Muscle of arm (tissue), 14 donors: ENCODE data around the gene TAS2R40. TPM values are rescaled to one million over a fixed set of nuclear protein-coding genes. Genes with fewer than 3 reads are reported as not detected.
"Not testable (repeated sequence)": the region's sequence is repeated elsewhere in the genome, so short reads cannot be mapped to it uniquely, and the experiment has no call there.

Experiments used
- DNase-seq: peaks from one replicate; pipeline ENCODE4 v3.0.0-alpha.2; 2013
- long read RNA-seq, 11 donors: transcript quantifications; one replicate each; lab custom pipeline, GENCODE V29; 2026
- polyA plus RNA-seq, 12 donors: library from polyadenylated mRNA; unstranded; fragments of 120-200 nt; gene quantifications; one replicate each; pipeline ENCODE4 v1.2.1, GENCODE V29; 2013; ENCODE audit not compliant: insufficient read length in 12 of 12

TAS2R40 gene
- polyA plus RNA-seq: not detected
- long read RNA-seq, donor 1: 0 reads
- long read RNA-seq, donor 2: 0 reads
- long read RNA-seq, donor 3: 0 reads
- long read RNA-seq, donor 4: 0 reads
- long read RNA-seq, donor 5: 0 reads
- long read RNA-seq, donor 6: 0 reads
- long read RNA-seq, donor 7: 0 reads
- long read RNA-seq, donor 8: 0 reads
- long read RNA-seq, donor 9: 0 reads
- long read RNA-seq, donor 10: 0 reads
- long read RNA-seq, donor 11: 0 reads

DNA sequence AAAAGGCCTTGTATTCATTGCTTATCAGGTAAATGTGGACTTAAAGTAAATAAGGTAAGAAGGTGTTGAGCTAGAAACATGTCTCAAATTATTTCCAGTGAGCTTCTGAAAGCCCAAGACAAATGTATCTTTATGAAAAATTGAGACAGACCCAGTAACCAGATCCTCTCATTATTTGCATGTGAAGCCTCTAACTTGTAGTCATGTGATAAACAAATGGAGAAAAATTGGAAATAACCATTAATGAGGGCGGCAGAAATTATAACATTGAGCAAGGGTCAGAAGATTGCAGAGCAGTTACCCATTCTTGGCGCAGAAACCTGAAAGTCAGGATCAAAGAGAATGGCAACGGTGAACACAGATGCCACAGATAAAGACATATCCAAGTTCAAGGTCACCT lies at the start of gene TAS2R40:
Gene TAS2R40, plus strand, starts transcription at position 301 of the 400 bp plus-strand sequence. Its CDS starts 42 bp downstream, at position 343.
- DNase-seq: no peak

DNA sequence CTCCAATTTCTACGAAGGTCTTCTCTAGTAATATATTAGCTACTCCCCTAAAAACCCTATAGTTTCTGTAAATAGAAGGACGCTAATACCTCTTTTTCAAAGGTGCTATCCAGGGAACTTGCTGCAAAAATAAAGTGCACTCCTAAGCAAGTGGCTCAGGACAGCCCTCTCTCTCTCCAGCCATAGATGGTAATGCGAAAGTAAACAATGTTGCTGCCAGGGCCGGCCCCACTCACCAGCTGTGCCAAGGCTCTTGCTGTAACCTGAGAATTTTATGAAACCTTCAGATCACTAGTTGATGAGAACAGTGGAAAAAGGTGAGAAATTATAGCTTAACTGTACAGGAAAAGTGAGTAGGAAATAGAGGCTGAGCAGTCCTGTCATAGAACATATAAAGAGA lies 49.5 kb upstream of the TAS2R40 start:
- DNase-seq: peak; percentile 2

DNA sequence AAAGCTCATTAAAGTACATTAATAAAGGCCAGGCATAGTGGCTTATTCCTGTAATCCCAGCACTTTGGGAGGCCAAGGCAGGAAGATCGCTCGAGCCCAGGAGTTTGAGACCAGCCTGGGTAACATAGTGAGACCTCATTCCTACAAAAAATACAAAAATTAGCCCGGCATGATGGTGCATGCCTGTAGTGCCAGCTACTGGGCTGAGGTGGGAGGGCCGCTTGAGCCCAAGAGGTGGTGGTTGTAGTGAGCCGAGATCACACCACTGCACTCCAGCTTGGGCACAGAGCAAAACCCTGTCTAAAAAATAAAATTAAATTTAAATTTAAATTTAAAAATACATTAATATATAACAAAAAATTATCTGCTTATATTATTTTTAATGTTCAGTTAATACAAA lies 45.7 kb upstream of the TAS2R40 start:
- no peak for DNase-seq

DNA sequence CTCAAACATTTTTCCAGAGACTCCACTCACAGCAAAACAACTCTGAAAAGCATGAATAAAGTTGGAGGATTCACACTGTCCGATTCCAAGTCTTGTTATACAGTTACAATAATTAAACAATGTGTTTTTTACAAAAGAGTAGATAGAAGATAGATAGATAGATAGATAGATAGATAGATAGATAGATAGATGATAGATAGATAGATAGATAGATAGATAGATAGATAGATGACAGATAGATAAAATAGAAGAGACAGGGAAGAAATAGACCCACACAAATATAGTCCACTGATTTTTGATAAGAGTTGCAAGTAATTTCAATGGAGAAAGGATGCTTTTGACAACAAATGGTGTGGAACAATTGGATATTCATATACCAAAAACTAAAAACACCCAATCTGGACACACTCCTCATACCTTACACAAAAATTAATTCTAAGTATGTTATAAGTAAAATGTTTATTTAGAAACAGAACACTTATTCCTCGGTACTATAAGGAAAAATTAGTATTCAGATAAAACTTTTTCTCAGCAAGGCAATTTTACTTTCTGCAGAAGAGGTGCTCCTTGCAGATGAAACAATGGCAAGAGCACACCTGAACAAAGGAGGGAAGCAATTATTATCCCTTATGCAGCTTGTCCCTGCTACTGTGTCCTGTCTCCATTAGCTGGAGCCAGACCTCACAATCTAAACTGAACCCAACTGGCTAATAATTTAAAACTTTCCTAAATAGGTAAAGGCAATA lies 44.3 kb upstream of the TAS2R40 start:
- DNase-seq: no peak

DNA sequence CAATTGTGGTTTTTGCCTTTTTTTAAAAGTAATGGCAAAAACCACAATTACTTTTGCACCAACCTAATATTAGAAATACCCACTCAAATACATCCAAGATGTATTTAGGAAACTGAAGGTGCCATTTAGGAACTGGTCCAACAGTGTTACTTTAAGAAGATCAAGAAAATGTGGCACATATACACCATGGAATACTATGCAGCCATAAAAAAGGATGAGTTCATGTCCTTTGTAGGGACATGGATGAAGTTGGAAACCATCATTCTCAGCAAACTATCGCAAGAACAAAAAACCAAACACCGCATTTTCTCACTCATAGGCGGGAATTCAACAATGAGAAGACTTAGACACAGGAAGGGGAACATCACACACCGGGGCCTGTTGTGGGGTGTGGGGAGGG lies 41.1 kb upstream of the TAS2R40 start:
- DNase-seq: not testable (repeated sequence)

DNA sequence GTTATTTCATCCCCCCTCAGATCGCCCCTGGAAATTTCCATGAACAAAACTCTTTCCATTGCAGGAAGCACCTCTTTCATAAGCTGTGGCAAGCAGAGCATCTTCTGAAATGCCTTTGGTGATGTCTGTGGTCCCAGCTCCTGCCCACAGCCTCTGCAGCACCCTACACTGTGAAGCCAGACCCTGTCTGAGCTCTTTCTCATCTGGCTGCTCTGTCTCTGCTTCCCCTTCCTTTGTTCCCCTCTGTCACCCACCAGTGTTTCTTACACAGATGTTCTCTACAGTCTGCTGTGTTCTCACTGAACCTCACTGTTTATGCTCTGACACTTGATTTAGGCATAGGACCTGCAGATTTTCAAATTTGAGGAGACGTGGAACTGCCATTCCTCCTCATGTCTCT lies 40.5 kb upstream of the TAS2R40 start:
- DNase-seq: no peak

DNA sequence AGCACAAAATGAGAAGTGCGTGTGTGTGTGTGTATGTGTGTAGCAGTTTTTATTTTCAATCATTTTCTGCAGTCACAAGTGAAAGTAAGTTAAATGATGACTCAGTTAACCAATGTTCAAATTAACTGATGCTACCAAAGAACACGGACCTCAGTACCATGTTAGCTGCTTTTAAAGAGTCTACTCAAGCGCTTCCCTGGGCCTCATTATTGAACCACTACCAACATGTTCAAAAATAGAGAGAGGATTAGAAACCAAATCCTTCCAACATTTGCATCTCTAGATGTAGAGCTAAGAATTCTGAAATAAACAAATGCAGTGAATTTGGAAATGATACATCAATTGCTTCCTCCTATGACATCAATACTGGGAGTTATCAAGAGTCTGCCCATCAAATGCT lies 38.8 kb upstream of the TAS2R40 start, which contains the start of gene TAS2R39:
Gene TAS2R39, plus strand, starts transcription at position 396 of the 400 bp plus-strand sequence. Its CDS starts 0 bp downstream, at position 396.
- DNase-seq: no peak

DNA sequence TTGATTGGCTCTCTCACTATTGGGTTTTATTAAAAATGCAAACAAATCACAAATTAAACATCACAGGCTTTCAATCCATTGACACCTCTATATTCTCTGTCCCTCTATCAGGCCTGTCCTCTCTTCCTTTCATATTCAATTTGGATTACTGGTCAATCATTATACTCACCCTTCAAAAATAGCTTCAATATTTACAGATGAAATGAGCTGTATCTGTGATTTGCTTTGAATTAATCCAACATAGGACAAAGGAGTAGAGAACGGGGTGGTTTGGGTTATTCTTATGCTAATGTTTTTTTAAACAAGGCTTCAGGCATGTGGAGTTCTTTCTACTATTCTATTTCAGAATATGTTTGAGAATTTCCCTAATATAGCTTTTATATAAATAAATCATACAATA lies 36.3 kb upstream of the TAS2R40 start:
- DNase-seq: no peak

DNA sequence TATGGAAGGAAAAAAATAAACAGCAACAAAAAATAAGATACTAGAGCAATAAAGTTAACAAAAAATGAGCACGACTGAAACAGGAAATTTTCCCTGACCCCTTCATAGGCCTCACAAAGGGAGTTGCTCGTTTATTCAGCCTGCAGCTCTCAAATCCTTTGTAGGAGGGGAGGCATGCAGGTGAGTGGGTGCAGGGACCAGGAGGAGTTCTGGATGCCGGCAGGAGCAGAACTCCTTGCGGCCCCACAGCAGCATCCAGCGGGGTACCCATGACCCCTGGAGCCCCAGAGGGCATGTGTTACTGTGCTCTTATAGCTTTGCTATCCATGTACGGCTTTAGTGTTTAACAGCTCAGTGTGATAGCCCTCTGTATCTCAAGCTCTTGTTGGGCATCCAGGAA lies 32.8 kb upstream of the TAS2R40 start:
- DNase-seq: no peak

DNA sequence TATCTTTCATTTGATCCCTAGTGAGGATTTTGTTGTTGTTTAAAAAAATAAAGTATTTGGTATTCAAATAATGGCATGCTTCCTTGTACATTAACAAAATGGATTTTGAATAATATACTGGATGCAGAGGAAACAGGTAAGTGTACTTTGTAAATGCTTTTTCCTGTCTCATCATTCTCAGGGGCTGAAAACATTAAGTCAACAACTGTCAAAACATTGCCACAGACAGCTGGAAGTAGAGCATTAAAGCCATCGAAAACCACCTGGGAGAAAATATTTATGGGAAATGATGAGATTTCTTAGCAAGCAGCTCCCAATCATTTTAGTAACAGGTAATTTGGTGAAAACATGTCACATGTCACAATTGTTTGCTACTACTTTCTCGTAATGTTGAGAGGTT lies 28.0 kb upstream of the TAS2R40 start:
- no peak for DNase-seq

DNA sequence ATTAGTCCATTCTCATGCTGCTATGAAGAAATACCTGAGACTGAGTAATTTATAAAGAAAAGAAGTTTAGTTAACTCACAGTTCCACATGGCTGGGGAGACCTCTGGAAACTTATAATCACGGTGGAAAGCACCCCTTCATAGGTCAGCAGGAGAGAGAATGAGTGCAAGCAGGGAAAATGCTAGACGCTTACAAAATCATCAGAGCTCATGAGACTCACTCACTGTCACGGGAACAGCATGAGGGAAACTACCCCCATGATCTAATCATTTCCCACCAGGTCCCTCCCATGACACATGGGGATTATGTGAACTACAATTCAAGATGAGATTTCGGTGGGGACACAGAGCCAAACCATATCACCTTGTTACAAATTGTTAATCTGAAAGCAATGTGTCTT lies 22.8 kb upstream of the TAS2R40 start:
- DNase-seq: no peak

DNA sequence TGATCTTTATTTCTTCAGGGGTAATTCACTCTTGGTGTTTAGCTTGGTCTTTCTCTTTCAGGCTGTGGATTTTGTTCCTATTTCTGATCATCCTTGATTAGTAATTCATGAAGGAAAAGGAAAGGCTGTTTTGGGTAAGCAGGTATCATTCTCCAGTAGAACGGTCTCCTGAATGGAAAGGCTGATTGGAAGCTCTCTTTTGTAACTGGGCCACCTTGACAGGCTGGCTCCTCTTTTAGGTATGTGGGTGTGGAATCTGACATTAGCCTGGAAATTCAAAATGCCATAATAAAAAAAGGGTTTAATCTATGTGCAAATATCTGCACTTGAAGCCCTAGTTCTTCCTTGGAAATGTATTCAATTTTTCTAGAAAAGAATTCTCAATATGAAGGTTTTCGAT lies 19.7 kb upstream of the TAS2R40 start:
- no peak for DNase-seq

DNA sequence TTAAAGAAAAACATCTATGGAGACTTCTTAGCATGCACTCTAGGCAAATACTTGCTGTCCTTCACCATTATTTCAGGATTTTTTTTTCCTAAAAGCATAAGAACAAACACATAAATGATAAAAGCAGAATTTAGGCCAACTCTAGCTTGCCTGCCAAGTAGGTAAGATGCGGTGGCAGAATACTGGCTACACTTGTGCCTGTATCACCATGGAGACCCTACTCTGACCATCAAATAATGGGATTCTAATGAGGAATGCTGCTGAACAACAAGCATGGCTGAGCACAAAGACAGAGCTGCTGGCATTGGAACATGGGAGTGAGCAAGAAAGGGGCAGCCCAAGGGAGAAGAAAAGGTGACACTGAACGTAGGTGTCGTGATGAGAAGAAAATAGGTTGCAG lies 18.5 kb upstream of the TAS2R40 start:
- no peak for DNase-seq

DNA sequence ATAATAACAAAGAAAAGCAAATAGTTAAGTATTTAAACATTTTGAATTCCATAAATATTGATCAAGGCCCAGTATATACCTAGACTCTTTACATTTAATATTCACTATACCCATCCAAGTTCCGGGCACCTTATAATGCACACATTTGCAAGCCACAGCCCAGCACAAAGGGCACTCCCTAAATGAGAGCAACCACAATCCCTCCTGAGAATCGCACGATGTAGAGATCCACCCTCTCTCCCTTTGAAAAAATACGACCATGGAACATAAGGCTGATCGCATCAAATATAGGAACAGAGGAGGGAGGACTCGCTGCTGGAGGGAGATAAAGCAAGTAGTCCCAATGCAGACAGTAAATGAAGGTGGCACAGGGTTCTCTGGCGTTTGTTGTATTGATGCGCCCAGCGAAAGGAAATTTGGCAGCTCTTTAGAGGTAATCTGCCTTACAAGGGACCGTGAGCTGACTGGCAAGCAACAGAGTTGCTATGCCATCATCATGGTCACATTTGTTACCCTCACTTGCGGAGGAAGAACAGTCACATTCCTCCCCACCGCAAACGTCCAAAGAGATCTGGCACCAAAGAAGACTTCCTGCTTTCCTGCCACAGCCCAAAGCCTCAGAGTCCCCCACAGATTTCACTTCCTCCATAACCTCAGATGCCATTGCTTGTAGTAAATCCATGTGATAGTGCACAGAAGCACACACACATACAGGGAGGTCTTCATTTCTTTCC lies 16.1 kb upstream of the TAS2R40 start:
- DNase-seq: no peak

DNA sequence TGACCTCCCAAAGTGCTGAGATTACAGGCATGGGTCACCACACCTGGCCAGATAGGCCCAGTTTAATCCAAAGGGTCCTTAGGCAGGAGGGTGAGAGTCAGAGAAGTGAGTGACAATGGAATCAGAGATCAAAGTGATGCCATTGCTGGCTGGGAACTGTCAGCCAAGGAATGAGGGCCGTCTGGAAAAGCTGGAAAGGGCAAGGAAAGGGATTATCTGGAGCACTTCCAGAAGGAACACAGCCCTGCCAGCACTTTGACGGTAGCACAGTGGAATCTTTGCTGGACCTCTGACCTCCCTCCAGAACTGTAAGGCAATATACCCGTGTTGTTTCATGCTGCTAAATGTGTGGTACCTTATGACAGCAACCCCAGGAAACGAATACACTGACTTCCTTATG lies 11.3 kb upstream of the TAS2R40 start:
- DNase-seq: no peak

DNA sequence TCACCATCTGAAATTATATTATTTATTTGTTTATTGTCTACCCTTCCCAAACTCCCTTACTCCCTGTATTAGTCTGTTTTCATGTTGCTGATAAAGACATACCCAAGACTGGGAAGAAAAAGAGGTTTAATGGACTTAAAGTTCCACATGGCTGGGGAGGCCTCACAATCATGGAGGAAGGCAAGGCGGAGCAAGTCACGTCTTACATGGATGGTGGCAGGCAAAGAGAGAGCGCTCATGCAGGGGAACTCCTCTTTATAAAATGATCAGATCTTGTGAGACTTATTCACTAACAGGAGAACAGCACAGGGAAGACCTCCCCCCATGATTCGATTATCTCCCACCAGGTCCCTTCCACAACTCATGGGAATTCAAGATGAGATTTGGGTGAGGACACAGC lies 8.4 kb upstream of the TAS2R40 start:
- not testable (repeated sequence) for DNase-seq

DNA sequence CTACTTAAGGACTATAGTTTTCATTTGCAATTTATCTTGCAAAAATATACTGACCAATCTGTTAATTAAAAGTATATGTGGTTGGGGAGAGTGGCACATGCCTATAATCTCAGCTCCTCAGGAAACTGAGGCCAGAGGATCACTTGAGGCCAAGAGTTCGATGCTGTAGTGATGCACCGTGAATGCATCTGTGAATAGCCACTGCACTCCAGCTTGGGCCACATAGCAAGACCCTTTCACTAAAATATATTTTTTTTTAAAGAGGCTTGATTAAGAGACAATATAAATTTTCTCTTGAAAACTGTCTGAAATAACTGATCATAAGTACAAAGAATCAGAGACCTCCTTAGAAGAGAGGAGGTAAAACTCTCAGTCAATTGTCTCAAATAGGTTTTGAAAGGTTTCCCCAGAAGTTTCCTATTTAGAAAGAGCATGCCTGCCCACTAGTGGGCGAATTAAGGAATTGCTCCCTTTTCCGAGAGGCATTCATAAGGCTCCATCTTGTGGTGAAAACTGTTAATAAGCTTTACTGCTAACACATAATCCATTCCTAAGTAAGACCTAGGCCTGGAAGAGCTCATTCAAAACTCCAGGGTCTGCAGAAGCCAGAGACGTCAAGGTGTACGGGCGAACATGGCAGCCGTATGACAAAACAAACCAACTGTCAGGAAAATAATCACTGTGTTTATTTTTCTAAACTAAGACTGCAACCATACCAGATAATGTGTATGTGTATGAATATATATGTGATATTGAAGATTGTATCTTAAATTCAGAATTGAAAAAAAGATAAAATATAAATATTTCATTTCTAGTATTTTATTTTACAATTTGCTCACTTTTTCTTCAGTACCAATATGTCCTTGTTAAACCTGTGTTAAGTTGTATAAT lies 6.8 kb upstream of the TAS2R40 start:
- DNase-seq: peak; percentile 83

DNA sequence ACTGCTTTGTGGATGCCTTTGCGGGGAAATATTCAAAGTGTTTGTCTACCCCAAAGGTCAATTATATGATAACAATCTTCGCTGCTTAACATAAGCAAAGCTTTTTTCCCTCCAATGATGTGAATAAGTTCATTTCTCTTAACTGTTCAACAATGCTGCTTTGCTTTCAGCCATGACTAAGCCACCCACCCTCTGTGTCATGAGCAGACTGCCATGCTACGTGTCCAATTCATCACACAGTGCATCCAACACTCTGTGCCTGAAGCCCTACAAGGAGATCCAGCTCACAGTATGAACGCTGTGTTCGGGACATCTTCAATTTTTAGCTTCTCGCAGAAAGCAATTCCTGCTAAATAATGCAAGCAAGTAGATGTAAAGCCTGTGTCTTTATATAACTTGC lies 5.7 kb upstream of the TAS2R40 start:
- no peak for DNase-seq

DNA sequence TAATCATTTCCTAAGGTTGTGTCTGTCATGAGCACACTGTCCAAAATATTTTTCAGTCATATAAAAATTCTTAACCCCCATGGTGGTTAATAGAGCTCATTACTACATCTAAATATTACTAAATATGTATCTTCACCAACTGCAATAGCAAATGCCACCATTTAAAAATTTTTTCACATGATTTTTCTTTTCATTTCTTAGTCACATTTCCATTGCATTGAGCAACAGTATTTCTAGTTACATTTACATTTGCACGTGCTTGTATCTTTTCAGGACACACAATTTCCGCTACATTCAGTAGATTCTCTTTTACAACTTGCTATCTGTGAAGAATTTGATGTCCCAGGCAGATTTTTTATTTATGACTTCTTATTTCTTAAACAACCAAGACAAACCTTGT lies 5.2 kb upstream of the TAS2R40 start:
- no peak for DNase-seq

DNA sequence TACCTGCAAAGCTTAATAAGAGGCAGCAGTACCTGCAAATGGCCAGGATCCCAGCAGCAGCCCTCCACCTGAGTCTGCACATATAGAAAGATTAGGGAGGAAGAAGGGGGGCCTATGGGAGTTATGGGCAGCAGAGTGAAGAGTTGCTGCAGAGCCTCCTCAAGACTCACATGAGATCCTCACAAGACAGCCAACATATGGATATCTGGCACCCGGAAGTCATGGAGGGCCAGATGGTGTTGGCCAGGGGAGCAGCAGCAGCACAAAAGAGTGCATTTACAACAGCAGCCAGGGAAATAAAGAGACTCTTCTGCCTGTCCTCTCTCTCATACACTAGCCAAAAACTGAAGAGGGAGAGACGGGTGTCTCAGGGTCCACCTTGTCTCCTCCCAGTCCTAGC lies 4.0 kb upstream of the TAS2R40 start:
- no peak for DNase-seq

DNA sequence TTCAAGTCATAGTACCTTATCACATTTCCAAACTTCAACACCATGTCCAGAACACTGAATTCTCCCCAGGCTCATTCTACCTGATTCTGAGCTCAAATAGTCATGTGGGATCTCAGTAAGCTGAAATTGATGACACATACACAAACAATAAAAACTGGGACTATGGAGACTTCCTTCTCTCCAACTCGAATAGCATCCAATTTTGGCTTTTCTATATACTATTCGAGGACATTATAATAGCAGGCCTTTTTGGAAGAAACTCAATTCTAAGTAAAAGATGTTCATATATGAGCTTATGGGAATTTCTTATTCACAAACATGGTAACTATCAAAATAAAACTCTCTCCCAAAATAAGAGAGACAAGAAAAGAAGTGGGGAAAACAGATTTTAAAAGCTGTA lies 551 bp upstream of the TAS2R40 start:
- peak; percentile 35 for DNase-seq

DNA sequence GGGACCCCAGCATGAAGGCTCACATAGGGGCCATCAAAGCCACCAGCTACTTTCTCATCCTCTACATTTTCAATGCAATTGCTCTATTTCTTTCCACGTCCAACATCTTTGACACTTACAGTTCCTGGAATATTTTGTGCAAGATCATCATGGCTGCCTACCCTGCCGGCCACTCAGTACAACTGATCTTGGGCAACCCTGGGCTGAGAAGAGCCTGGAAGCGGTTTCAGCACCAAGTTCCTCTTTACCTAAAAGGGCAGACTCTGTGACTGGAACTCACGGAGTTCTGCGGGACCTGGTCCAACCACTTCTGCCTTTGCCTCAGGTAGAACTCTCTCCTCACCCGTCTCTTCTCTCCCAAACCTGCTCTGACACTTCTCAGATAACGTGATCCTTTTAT lies 945 bp downstream of the TAS2R40 start:
- no peak for DNase-seq
